OCI-LY1 (cell line): ENCODE results near the gene SEPTIN8.

ENCODE experiments used
- H2AFZ ChIP-seq: fragments of 200-600 bp; sonication (generic), shearing (Covaris generic); 2 replicates; pipeline ENCODE4 v1.6.0; 2014; ENCODE audit warnings: antibody characterized with exemption, mild to moderate bottlenecking, low read length
- H3F3A ChIP-seq: fragments of 200-600 bp; sonication (generic), shearing (Covaris generic); 2 replicates; pipeline ENCODE4 v1.6.0; 2014; ENCODE audit warnings: mild to moderate bottlenecking, antibody characterized with exemption, low read length, moderate library complexity; ENCODE audit not compliant: insufficient read depth
- H3K27ac ChIP-seq: fragments of 200-600 bp; sonication (generic); 2 replicates; pipeline ENCODE4 v1.5.1; 2014; ENCODE audit warnings: low read length, mixed run types, mild to moderate bottlenecking, low read depth; ENCODE audit not compliant: poor library complexity, severe bottlenecking
- H3K27me3 ChIP-seq: fragments of 200-600 bp; sonication (generic); 2 replicates; pipeline ENCODE4 v1.6.0; 2014; ENCODE audit warnings: antibody characterized with exemption, mild to moderate bottlenecking, low read length, moderate library complexity; ENCODE audit not compliant: insufficient read depth
- H3K36me3 ChIP-seq: fragments of 200-600 bp; sonication (generic); 2 replicates; pipeline ENCODE4 v1.6.1; 2014; ENCODE audit warnings: mild to moderate bottlenecking, antibody characterized with exemption, low read length, moderate library complexity, mixed read lengths; ENCODE audit not compliant: insufficient read depth
- H3K4me1 ChIP-seq: fragments of 200-600 bp; sonication (generic); 2 replicates; pipeline ENCODE4 v1.5.1; 2014; ENCODE audit warnings: mild to moderate bottlenecking, low read length, moderate library complexity; ENCODE audit not compliant: insufficient read depth, severe bottlenecking
- H3K4me2 ChIP-seq: fragments of 200-600 bp; sonication (generic), shearing (Covaris generic); 2 replicates; pipeline ENCODE4 v1.6.1; 2014; ENCODE audit warnings: low read length
- H3K4me3 ChIP-seq: fragments of 200-600 bp; sonication (generic); 2 replicates; pipeline ENCODE4 v1.5.1; 2014; ENCODE audit warnings: low read length, low read depth, mild to moderate bottlenecking, mixed read lengths; ENCODE audit not compliant: poor library complexity, severe bottlenecking
- H3K79me2 ChIP-seq: fragments of 200-600 bp; shearing (Covaris generic); 2 replicates; pipeline ENCODE4 v1.6.1; 2016; ENCODE audit warnings: mixed run types, low read length, mixed read lengths; ENCODE audit not compliant: insufficient read depth
- H3K9ac ChIP-seq: fragments of 200-600 bp; sonication (generic), shearing (Covaris generic); 2 replicates; pipeline ENCODE4 v1.6.1; 2014; ENCODE audit warnings: mild to moderate bottlenecking, low read length, mixed read lengths
- H3K9me2 ChIP-seq: fragments of 200-600 bp; sonication (generic), shearing (Covaris generic); 2 replicates; pipeline ENCODE4 v1.6.1; 2014; ENCODE audit warnings: low read depth, mild to moderate bottlenecking, low read length, mixed read lengths
- H3K9me3 ChIP-seq: fragments of 200-600 bp; shearing (Covaris generic); 2 replicates; pipeline ENCODE4 v1.6.1; 2014; ENCODE audit warnings: low read length, mixed read lengths
- H4K20me1 ChIP-seq: fragments of 200-600 bp; sonication (generic), shearing (Covaris generic); 2 replicates; pipeline ENCODE4 v1.6.0; 2016; ENCODE audit warnings: mild to moderate bottlenecking, low read length; ENCODE audit not compliant: insufficient read depth
- EZH2 ChIP-seq: fragments of 200-600 bp; sonication (generic), shearing (Covaris generic); IDR thresholded peaks from 2 replicates; pipeline ENCODE4 v1.8.0; 2017; ENCODE audit warnings: borderline replicate concordance, mixed run types, mild to moderate bottlenecking, antibody characterized with exemption, low read length, moderate library complexity, mixed read lengths
- TF ChIP-seq, protein P1 (sequence below): fragments of 200-600 bp; sonication (generic), shearing (Covaris generic); IDR thresholded peaks from 2 replicates; pipeline ENCODE4 v1.5.1; 2017; ENCODE audit warnings: mild to moderate bottlenecking, antibody characterized with exemption, low read length, moderate library complexity, mixed read lengths

Gene SEPTIN8

GRCh38 chr5:132820162-132820754 is 43.2 kb upstream of the SEPTIN8 start:
- no peaks in the 10 kb centered on the region for H4K20me1 ChIP-seq
- H3K9me2 ChIP-seq, result no peaks in the 10 kb centered on the region
- 0 out of 2 replicates have a peak, but pooled peaks cover 6% of the 10 kb centered on the region for H3K27me3 ChIP-seq
- H3K79me2 ChIP-seq, result no peaks in the 10 kb centered on the region
- peak overlapping the region; percentile 20; the same call in 1 of the 2 replicates for H3K4me2 ChIP-seq
- H3K9me3 ChIP-seq, result no peaks in the 10 kb centered on the region
- TF ChIP-seq, protein P1, sequence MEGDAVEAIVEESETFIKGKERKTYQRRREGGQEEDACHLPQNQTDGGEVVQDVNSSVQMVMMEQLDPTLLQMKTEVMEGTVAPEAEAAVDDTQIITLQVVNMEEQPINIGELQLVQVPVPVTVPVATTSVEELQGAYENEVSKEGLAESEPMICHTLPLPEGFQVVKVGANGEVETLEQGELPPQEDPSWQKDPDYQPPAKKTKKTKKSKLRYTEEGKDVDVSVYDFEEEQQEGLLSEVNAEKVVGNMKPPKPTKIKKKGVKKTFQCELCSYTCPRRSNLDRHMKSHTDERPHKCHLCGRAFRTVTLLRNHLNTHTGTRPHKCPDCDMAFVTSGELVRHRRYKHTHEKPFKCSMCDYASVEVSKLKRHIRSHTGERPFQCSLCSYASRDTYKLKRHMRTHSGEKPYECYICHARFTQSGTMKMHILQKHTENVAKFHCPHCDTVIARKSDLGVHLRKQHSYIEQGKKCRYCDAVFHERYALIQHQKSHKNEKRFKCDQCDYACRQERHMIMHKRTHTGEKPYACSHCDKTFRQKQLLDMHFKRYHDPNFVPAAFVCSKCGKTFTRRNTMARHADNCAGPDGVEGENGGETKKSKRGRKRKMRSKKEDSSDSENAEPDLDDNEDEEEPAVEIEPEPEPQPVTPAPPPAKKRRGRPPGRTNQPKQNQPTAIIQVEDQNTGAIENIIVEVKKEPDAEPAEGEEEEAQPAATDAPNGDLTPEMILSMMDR, result peak; percentile 95
- TF ChIP-seq EZH2, result no peak
- peak overlapping the region; percentile 27 for H3K4me3 ChIP-seq
- peaks cover 8% of the 10 kb centered on the region for H3K4me1 ChIP-seq
- H3K9ac ChIP-seq, result no peak overlapping the region
- H3K36me3 ChIP-seq, result no peaks in the 10 kb centered on the region
- no peak overlapping the region for H2AFZ ChIP-seq
- H3F3A ChIP-seq, result no peaks in the 10 kb centered on the region
- no peak overlapping the region for H3K27ac ChIP-seq

DNA sequence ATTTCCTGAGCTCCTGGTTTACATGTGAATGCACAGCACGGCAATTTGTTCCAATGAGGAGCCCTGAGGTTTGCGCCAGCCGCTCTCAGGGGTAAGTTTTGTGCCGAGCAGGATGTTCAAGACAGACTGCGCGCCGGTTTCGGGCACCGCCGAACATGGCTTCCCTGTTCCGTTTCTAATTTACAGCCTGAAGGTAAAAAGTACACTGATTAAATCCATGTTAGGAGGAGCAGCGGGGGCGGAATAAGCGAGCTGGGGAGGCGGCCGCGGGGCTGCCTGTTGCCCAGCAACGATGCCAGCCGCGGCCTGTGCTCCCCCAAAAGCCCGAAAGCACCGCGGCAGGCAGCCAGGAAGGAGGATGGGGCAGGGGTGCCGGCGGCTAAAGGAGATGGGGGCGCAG is 42.4 kb upstream of the SEPTIN8 start:
- Histone ChIP-seq H4K20me1 (no peaks in the 10 kb centered on the region), H3K4me2 (peak overlapping the region; percentile 20; the same call in 1 of the 2 replicates)

GRCh38 chr5:132817011-132817410 is 40.0 kb upstream of the SEPTIN8 start:
- Histone ChIP-seq H3K9me2 (no peaks in the 10 kb centered on the region), H3K79me2 (no peaks in the 10 kb centered on the region), H4K20me1 (no peaks in the 10 kb centered on the region), H3K9me3 (no peaks in the 10 kb centered on the region), H3K27ac (no peak overlapping the region), H3F3A (no peaks in the 10 kb centered on the region), H3K4me2 (no peak overlapping the region), H3K36me3 (no peaks in the 10 kb centered on the region), H3K9ac (no peak overlapping the region), H3K4me3 (no peak overlapping the region), H3K4me1 (peaks cover 12% of the 10 kb centered on the region), H3K27me3 (peaks cover 4% of the 10 kb centered on the region), H2AFZ (no peak overlapping the region)
- TF ChIP-seq EZH2, result no peak
- TF ChIP-seq, protein P1, result no peak

More for the DNA sequence above, 42.4 kb upstream of the SEPTIN8 start:
- Histone ChIP-seq H3K4me1 (peaks cover 8% of the 10 kb centered on the region), H3K9me3 (no peaks in the 10 kb centered on the region), H3K36me3 (no peaks in the 10 kb centered on the region), H3K79me2 (no peaks in the 10 kb centered on the region), H3K9me2 (no peaks in the 10 kb centered on the region), H3K4me3 (peak overlapping the region; percentile 27), H3K9ac (no peak overlapping the region), H3K27me3 (no peaks in the 10 kb centered on the region; the same call in 1 of the 2 replicates), H3K27ac (no peak overlapping the region), H3F3A (no peaks in the 10 kb centered on the region), H2AFZ (no peak overlapping the region)
- no peak for TF ChIP-seq EZH2
- TF ChIP-seq, protein P1, result no peak
